Measurements from ENCODE around the gene ARHGAP28. TPM values are rescaled to one million over a fixed set of nuclear protein-coding genes. Genes with fewer than 3 reads are reported as not detected.

The ARHGAP28 gene
- total RNA-seq, 1 experiment from 2014 or later = 9.2 TPM

GRCh38 chr18:6871566-6871965 lies 142.1 kb downstream of the ARHGAP28 start:
- H2AK5ac ChIP-seq (ENCODE audit: insufficient read length, low read length) = no peak overlapping the region
- no peaks in the 10 kb centered on the region for H3K79me1 ChIP-seq (ENCODE audit: insufficient read depth, low read depth, low read length, poor library complexity, severe bottlenecking)
- no peak overlapping the region for H2BK5ac ChIP-seq (ENCODE audit: insufficient read length, low read length)
- no peak overlapping the region for H3K14ac ChIP-seq (ENCODE audit: insufficient read depth, low read length)
- no peak overlapping the region for H4K91ac ChIP-seq (ENCODE audit: insufficient read length, low read depth, low read length)
- H3K36me3 Mint-ChIP-seq (ENCODE audit: insufficient read depth in 1 of 3, low read depth in 3 of 3) = no peaks in the 10 kb centered on the region
- no peak overlapping the region for H2BK20ac ChIP-seq (ENCODE audit: low read depth, low read length, poor library complexity, severe bottlenecking)
- no peak overlapping the region for H4K5ac ChIP-seq (ENCODE audit: insufficient read length, low read depth, low read length)
- H3K23me2 ChIP-seq (ENCODE audit: insufficient read length, low read depth, low read length, poor library complexity, severe bottlenecking) = no peaks in the 10 kb centered on the region
- no peak overlapping the region for H3K4me2 ChIP-seq (ENCODE audit: insufficient read depth, insufficient read length, low read length)
- no peaks in the 10 kb centered on the region for H3K27me3 ChIP-seq (ENCODE audit: insufficient read depth, low read length)
- H4K20me1 ChIP-seq (ENCODE audit: control insufficient read depth, insufficient read depth, insufficient read length) = no peaks in the 10 kb centered on the region
- no peak overlapping the region for H2AFZ ChIP-seq (ENCODE audit: low read length)
- H3K9ac ChIP-seq (ENCODE audit: extremely low read depth, insufficient read length, low read length) = no peak overlapping the region
- H2BK15ac ChIP-seq (ENCODE audit: low read depth, low read length) = no peak overlapping the region
- H3K9me3 Mint-ChIP-seq = no peaks in the 10 kb centered on the region
- no peak overlapping the region for H3K27ac Mint-ChIP-seq
- no peak overlapping the region for H4K8ac ChIP-seq (replicated peaks; ENCODE audit: insufficient read length, low read depth, low read length)
- H3K27me3 Mint-ChIP-seq (ENCODE audit: low read depth) = no peaks in the 10 kb centered on the region
- H3K56ac ChIP-seq (ENCODE audit: insufficient read length, low read depth, low read length) = no peak overlapping the region
- WGBS (ENCODE audit: extremely low coverage, insufficient read length, low lambda C conversion rate) = no CpG with 5 or more reads among the region's 6 CpGs
- H3K4ac ChIP-seq (ENCODE audit: low read depth, low read length) = no peak overlapping the region
- H3K4me1 Mint-ChIP-seq = peaks cover 14 to 15% of the 10 kb centered on the region in 2 experiments
- TF ChIP-seq CTCF (conservative IDR thresholded peaks at IDR 0.05) = no peak
- H3K9me3 ChIP-seq (ENCODE audit: control insufficient read depth, low read depth, low read length) = no peaks in the 10 kb centered on the region
- DNase-seq = no peak
- no peaks in the 10 kb centered on the region for H3K79me2 ChIP-seq (ENCODE audit: insufficient read depth, low read length)
- H3K4me3 Mint-ChIP-seq = no peak overlapping the region
- no peak overlapping the region for H3K27ac ChIP-seq (ENCODE audit: insufficient read length, low read depth, low read length)
- peaks cover under 1% of the 10 kb centered on the region; the same call in 1 of the 2 replicates for H3K4me1 ChIP-seq (ENCODE audit: insufficient read depth, low read length)
- H3K23ac ChIP-seq (ENCODE audit: insufficient read length, low read depth, low read length) = no peak overlapping the region
- H2BK12ac ChIP-seq (ENCODE audit: insufficient read length, low read depth, low read length) = no peak overlapping the region
- H3T11ph ChIP-seq (ENCODE audit: low read length) = no peak overlapping the region
- H3K18ac ChIP-seq (ENCODE audit: insufficient read length, low read depth, low read length) = no peak overlapping the region
- H2BK120ac ChIP-seq (ENCODE audit: low read depth, low read length, poor library complexity, severe bottlenecking) = no peak overlapping the region
